Tibial nerve (tissue), 4 donors: ENCODE measurements around the gene LRRC8D.

Experiments used
- EP300 ChIP-seq, 2 donors: sonication (generic); formaldehyde crosslinking; IDR thresholded peaks; one replicate each; pipeline ENCODE4 v1.6.1; 2017; ENCODE audit warnings: antibody characterized with exemption in 2 of 2, mild to moderate bottlenecking in 1 of 2
- POLR2A ChIP-seq, 2 donors: fragments of 450-650 bp; IDR thresholded peaks; one replicate each; pipeline ENCODE4 v1.6.1; 2017; ENCODE audit warnings: antibody characterized with exemption in 2 of 2, mild to moderate bottlenecking in 2 of 2, moderate library complexity in 2 of 2
- TF ChIP-seq, protein P1 (sequence below), 5 experiments: fragments of 200-600 bp in 3 of 5; fragments of 450-650 bp in 2 of 5; sonication (generic) in 3 of 5; IDR thresholded peaks; one replicate each; pipeline ENCODE4 v1.5.1; 2016 to 2019; ENCODE audit warnings: antibody characterized with exemption in 5 of 5, mild to moderate bottlenecking in 3 of 5, moderate library complexity in 2 of 5

DNA sequence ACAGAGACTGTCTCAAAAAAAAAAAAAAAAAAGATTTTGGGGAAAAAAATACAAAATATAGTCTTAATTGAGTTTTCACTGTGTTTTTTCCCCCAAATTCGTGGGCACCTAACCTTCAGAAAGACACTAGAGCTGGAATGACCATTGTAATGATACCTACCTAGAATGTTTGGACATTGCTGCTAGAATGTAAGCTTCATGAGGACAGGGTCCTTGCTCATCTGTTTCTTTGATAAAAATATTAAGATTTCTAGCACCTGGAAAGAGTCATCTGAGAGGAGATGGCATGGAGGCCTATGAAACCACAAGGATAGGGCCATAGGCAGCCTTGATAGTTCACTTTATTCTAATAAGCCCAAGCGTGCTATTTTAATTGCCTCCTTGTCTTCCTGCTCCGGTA lies 6.5 kb downstream of the LRRC8D start:
- TF ChIP-seq, protein P1, sequence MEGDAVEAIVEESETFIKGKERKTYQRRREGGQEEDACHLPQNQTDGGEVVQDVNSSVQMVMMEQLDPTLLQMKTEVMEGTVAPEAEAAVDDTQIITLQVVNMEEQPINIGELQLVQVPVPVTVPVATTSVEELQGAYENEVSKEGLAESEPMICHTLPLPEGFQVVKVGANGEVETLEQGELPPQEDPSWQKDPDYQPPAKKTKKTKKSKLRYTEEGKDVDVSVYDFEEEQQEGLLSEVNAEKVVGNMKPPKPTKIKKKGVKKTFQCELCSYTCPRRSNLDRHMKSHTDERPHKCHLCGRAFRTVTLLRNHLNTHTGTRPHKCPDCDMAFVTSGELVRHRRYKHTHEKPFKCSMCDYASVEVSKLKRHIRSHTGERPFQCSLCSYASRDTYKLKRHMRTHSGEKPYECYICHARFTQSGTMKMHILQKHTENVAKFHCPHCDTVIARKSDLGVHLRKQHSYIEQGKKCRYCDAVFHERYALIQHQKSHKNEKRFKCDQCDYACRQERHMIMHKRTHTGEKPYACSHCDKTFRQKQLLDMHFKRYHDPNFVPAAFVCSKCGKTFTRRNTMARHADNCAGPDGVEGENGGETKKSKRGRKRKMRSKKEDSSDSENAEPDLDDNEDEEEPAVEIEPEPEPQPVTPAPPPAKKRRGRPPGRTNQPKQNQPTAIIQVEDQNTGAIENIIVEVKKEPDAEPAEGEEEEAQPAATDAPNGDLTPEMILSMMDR (IDR thresholded peaks at IDR 0.05): no peak
- TF ChIP-seq POLR2A (IDR thresholded peaks at IDR 0.05) (no peak), EP300 (IDR thresholded peaks at IDR 0.05) (no peak)
